Mucosa of rectum (tissue), 2 donors: ENCODE data around the gene HSD17B12.

Experiments used
- H3K27ac ChIP-seq, 2 donors: one replicate each; pipeline ENCODE4 v1.7.0; 2013; ENCODE audit warnings: inconsistent platforms in 2 of 2, low read depth in 2 of 2, low read length in 2 of 2
- H3K27me3 ChIP-seq, 2 donors: one replicate each; pipeline ENCODE4 v1.7.0; 2013; ENCODE audit warnings: low read length in 2 of 2; ENCODE audit not compliant: control insufficient read depth in 2 of 2, insufficient read depth in 2 of 2
- H3K36me3 ChIP-seq, 2 donors: one replicate each; pipeline ENCODE4 v1.7.0; 2013; ENCODE audit warnings: low read length in 2 of 2; ENCODE audit not compliant: control insufficient read depth in 2 of 2, insufficient read depth in 2 of 2
- H3K4me1 ChIP-seq, 2 donors: one replicate each; pipeline ENCODE4 v1.7.0; 2013; ENCODE audit warnings: low read length in 2 of 2, mild to moderate bottlenecking in 1 of 2; ENCODE audit not compliant: control insufficient read depth in 2 of 2, insufficient read depth in 2 of 2
- H3K4me3 ChIP-seq, 2 donors: one replicate each; pipeline ENCODE4 v1.7.0; 2013; ENCODE audit warnings: low read length in 2 of 2
- H3K9ac ChIP-seq, 2 donors: one replicate each; pipeline ENCODE4 v1.7.0; 2013; ENCODE audit warnings: low read length in 2 of 2, low read depth in 1 of 2, mild to moderate bottlenecking in 1 of 2
- H3K9me3 ChIP-seq, 2 donors: one replicate each; pipeline ENCODE4 v1.7.0; 2013; ENCODE audit warnings: low read length in 2 of 2; ENCODE audit not compliant: control insufficient read depth in 2 of 2
- donor health status: healthy.
- donor health status: Normal muscosa, but diverticular disease.

Gene HSD17B12

GRCh38 chr11:43899094-43899493 lies 218.6 kb downstream of the HSD17B12 start:
- Histone ChIP-seq H3K27me3 (no peaks in the 10 kb centered on the region), H3K27ac (no peak overlapping the region), H3K4me3 (no peak overlapping the region), H3K36me3 (peaks cover 52 to 71% of the 10 kb centered on the region in 2 donors), H3K9ac (no peak overlapping the region), H3K9me3 (no peaks in the 10 kb centered on the region), H3K4me1 (no peaks in the 10 kb centered on the region)

- H3K4me1 ChIP-seq: no peaks in the 10 kb centered on the region
- no peak overlapping the region for H3K4me3 ChIP-seq
- no peaks in the 10 kb centered on the region for H3K27me3 ChIP-seq
- no peaks in the 10 kb centered on the region for H3K9me3 ChIP-seq
- no peak overlapping the region for H3K9ac ChIP-seq
- H3K36me3 ChIP-seq: peaks cover 46 to 53% of the 10 kb centered on the region in 2 donors
- no peak overlapping the region for H3K27ac ChIP-seq
Observed at GRCh38 chr11:43901551-43901950, 221.0 kb downstream of the HSD17B12 start.

- H3K9me3 ChIP-seq: no peaks in the 10 kb centered on the region
- H3K36me3 ChIP-seq: peaks cover 35 to 39% of the 10 kb centered on the region in 2 donors
- no peak overlapping the region for H3K4me3 ChIP-seq
- no peaks in the 10 kb centered on the region for H3K27me3 ChIP-seq
- no peaks in the 10 kb centered on the region for H3K4me1 ChIP-seq
- no peak overlapping the region for H3K27ac ChIP-seq
- H3K9ac ChIP-seq: no peak overlapping the region
Observed at GRCh38 chr11:43903078-43903477, 222.5 kb downstream of the HSD17B12 start.

GRCh38 chr11:43903969-43904368 lies 223.4 kb downstream of the HSD17B12 start:
- no peak overlapping the region for H3K27ac ChIP-seq
- no peaks in the 10 kb centered on the region for H3K4me1 ChIP-seq
- H3K4me3 ChIP-seq: no peak overlapping the region
- H3K36me3 ChIP-seq: peaks cover 26 to 36% of the 10 kb centered on the region in 2 donors
- no peaks in the 10 kb centered on the region for H3K27me3 ChIP-seq
- no peak overlapping the region for H3K9ac ChIP-seq
- H3K9me3 ChIP-seq: no peaks in the 10 kb centered on the region

- Histone ChIP-seq H3K4me3 (no peak overlapping the region), H3K9ac (no peak overlapping the region), H3K9me3 (no peaks in the 10 kb centered on the region), H3K4me1 (no peaks in the 10 kb centered on the region), H3K27me3 (no peaks in the 10 kb centered on the region), H3K27ac (peak overlapping the region; percentile 46 to 59), H3K36me3 (peaks cover 25 to 36% of the 10 kb centered on the region in 2 donors)
Observed at GRCh38 chr11:43904742-43905535, 224.4 kb downstream of the HSD17B12 start.

GRCh38 chr11:43905813-43906241 lies 225.3 kb downstream of the HSD17B12 start:
- H3K4me1 ChIP-seq: no peaks in the 10 kb centered on the region
- H3K36me3 ChIP-seq: peaks cover 30 to 36% of the 10 kb centered on the region in 2 donors
- H3K27me3 ChIP-seq: no peaks in the 10 kb centered on the region
- peak overlapping the region in 1 of 2 donors; percentile 46 for H3K27ac ChIP-seq
- no peak overlapping the region for H3K4me3 ChIP-seq
- H3K9me3 ChIP-seq: no peaks in the 10 kb centered on the region
- H3K9ac ChIP-seq: no peak overlapping the region
